HG02623 (cell line): ENCODE measurements around the gene ZFPM1.

Source experiments
- ATAC-seq: cut with Tn5 transposase; IDR thresholded peaks from one replicate; pipeline ENCODE4 v1.9.1; 2021; ENCODE audit warnings: moderate library complexity; ENCODE audit not compliant: unreplicated experiment

ZFPM1 gene

GRCh38 chr16:88558457-88559442, 105.7 kb downstream of the ZFPM1 start:
- no peak for ATAC-seq

GRCh38 chr16:88560714-88561484, 107.8 kb downstream of the ZFPM1 start:
- ATAC-seq, result no peak

GRCh38 chr16:88561485-88562359, 108.6 kb downstream of the ZFPM1 start:
- no peak for ATAC-seq

- no peak for ATAC-seq
Observed at GRCh38 chr16:88566158-88566557, 113.1 kb downstream of the ZFPM1 start.

GRCh38 chr16:88568710-88569613, 115.9 kb downstream of the ZFPM1 start:
- no peak for ATAC-seq

- peak; percentile 8 for ATAC-seq
Observed at GRCh38 chr16:88569614-88569984, 116.5 kb downstream of the ZFPM1 start.

GRCh38 chr16:88569985-88570690, 117.1 kb downstream of the ZFPM1 start, which contains the start of gene ZC3H18:
Gene ZC3H18, plus strand, starts transcription at chr16:88570403. Its CDS starts 6,721 bp downstream, at chr16:88577124.
- peak; percentile 79 for ATAC-seq

GRCh38 chr16:88570691-88571092, 117.6 kb downstream of the ZFPM1 start:
- ATAC-seq, result no peak

GRCh38 chr16:88575251-88575650, 122.2 kb downstream of the ZFPM1 start:
- no peak for ATAC-seq

GRCh38 chr16:88576307-88576706, 123.2 kb downstream of the ZFPM1 start:
- no peak for ATAC-seq

GRCh38 chr16:88577166-88577565, 124.1 kb downstream of the ZFPM1 start:
- no peak for ATAC-seq

- ATAC-seq, result no peak
Observed at GRCh38 chr16:88578446-88579313, 125.6 kb downstream of the ZFPM1 start.

GRCh38 chr16:88580371-88580770, 127.3 kb downstream of the ZFPM1 start:
- ATAC-seq, result no peak

GRCh38 chr16:88581033-88581432, 128.0 kb downstream of the ZFPM1 start:
- ATAC-seq, result no peak

GRCh38 chr16:88582912-88583575, 130.0 kb downstream of the ZFPM1 start:
- ATAC-seq, result no peak

- ATAC-seq, result no peak
Observed at GRCh38 chr16:88584676-88585075, 131.6 kb downstream of the ZFPM1 start.

GRCh38 chr16:88585269-88585668, 132.2 kb downstream of the ZFPM1 start:
- ATAC-seq, result no peak
